Activated CD4-positive, alpha-beta T cell treated with anti-CD3 and anti-CD28 coated beads, Interleukin-2, amount 50 U/mL, for 4 hours (primary cell): ENCODE results near the gene ANO3.

Source experiments
- DNase-seq, 2 experiments: peaks; one replicate each; pipeline ENCODE4 v3.0.0-alpha.2; 2020

Gene ANO3

DNA sequence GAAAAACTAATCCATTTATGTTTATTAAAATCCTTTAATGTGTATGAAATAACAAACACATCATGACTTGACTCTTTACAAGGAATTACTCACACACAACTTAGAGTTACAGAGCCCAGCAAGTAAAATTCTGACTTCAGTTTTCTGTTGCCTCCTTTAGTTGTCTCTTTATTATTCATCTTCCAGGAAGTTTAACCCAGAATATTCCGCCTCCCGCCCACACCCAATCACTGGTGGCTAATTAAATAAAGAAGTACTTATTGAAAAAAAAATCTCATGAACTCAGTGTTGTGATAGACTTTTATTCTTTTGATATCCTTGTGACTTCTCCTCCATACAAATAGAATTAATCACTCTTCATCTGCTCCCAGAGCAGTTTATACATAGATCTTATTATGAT, 178.2 kb downstream of the ANO3 start:
- no peak for DNase-seq

DNA sequence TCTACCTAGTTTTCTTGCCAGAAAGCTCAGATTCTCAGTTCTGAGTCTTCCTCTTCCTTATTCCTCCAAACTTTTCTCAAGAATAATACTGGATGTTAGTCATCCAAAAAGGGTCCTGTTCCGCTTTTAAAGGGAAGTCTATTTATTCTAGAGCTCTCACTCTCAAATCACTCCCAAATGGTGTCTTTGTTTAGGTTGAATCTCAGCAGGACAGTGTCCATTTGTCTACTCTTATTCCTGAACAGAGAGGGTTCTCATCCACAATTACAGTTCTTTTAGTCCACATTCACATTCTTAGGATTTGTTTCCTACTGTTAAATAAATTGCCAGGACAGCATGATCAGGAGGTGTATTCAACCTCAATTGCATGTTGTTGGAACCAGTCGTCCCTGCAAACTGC, 178.8 kb downstream of the ANO3 start:
- no peak for DNase-seq

GRCh38 chr11:26512196-26512595, 180.3 kb downstream of the ANO3 start:
- DNase-seq, result no peak

- DNase-seq, result no peak
Observed at GRCh38 chr11:26519469-26519868, 187.5 kb downstream of the ANO3 start.

DNA sequence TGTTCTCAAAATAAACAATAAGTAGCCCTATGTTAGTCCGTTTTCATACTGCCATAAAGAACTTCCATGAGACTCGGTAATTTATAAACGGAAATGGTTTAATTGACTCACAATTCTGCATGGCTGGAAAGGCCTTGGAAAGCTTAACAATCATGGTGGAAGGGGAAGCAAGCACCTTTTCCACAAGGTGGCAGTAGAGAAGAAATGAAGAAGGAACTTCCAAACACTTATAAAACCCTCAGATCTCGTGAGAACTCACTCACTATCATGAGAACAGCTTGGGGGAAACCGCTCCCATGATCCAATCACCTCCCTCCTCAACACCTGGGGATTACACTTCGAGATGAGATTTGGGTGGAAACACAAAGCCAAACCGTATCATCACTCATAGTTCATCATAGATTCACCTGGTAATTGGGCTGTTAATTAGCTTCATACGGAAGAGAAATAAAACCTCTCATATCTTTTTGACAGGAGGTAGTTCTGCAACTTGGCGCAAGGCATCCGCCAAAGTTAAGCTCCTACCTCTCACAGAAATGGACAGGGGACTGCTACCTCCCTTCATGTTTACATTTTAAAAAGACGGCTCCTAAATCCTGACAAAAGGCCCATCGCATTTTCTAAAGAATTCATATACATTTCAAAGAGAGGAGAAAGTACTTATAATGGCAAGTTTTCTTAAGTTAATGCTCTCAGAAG, 191.1 kb downstream of the ANO3 start:
- no peak for DNase-seq

GRCh38 chr11:26527685-26528084, 195.8 kb downstream of the ANO3 start:
- no peak for DNase-seq

DNA sequence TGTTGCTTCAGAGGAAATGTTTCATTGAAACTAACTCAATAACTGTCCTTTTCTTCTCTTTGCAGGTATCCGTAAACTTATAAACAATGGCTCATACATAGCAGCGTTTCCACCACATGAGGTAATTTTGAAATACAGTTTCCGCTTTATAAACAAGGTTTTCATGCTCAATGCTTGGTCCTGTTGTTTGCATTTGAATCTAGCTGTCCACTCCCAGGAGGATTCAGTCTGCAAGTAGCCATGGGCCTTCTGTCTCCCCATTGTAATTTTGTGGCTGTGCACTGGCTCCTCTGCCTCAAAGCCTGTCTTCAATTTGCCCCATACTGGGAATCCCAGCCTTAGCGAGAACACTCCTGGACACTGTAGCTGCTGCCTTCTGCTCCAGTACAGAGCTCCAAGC, 205.4 kb downstream of the ANO3 start:
- DNase-seq, result no peak

GRCh38 chr11:26539517-26539916, 207.6 kb downstream of the ANO3 start:
- no peak for DNase-seq

GRCh38 chr11:26541870-26542269, 209.9 kb downstream of the ANO3 start:
- DNase-seq, result no peak

DNA sequence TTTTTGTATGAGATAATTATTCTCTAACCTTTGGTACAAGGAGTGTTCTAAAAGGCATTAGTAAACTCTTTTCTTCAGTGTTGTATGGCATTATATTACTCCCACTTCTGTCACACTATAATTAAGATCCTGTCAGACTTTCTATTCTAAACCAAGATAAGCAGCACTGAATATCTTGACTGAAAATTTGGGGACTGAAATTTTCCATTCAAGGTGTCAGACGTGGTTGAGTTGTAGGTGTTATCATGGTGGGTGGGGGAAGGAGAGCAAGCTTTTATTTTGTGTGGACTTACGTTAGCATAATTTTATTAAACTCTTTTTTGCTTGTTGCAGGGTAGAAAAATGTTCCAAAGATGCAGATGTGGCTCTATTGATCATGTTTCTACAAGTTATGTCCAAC, 217.2 kb downstream of the ANO3 start:
- DNase-seq, result no peak

DNA sequence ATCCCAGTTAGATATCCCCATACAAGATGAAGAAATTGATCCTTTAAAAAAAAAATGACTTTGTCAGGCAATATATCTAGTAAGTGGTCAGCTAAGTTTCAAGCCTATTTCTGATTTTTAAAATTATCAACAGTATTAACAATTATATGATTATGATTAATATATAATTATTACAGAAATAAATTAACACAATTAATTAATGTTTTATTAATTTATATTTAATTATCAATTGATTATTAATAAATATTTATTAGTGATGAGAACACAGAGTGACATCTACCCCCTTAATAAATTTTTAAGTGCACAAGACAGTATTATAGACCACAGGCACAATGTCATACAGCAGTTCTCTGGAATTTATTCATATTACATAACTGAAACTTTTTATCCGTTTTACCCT, 218.1 kb downstream of the ANO3 start:
- DNase-seq, result no peak

GRCh38 chr11:26551186-26551801, 219.4 kb downstream of the ANO3 start:
- DNase-seq, result no peak

- no peak for DNase-seq
Observed at GRCh38 chr11:26553182-26553581, 221.3 kb downstream of the ANO3 start.

DNA sequence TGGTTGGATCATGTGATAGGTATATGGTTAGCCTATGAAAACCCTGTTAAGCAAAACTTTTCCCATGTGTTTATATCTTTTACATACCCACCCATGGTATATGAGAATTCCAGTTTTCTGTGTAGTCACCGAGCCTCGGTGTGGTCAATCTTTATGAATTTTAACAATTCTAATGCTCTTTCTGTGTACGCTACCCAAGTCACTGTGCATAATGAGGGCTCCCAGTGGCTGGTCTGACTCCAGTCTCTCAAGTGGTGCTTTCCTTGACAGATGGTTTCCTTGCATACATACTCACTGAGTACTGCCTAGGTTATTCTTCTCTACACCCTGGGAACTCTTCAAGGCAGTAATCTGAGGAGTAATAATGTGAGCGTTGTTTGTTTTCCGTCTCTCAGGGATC, 222.5 kb downstream of the ANO3 start:
- no peak for DNase-seq

GRCh38 chr11:26556582-26556981, 224.7 kb downstream of the ANO3 start:
- DNase-seq, result no peak

DNA sequence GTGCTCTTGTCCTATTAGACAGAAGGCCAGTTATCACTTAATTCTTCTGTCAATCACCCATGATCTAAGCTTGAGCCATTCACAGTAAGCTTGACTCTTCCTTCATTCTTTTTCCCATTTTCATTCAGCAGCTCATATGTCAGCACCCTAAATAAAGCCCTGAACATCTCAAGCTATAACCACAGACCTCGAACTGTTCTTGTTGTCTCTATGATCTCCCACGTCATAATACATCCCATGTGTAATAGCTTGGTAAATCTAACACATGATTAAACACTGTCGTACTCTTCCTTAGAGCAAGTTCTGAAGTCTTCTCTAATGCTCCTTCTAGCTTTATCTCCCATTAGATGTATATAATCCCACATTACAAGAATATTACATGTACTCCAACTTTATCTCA, 225.7 kb downstream of the ANO3 start:
- no peak for DNase-seq

DNA sequence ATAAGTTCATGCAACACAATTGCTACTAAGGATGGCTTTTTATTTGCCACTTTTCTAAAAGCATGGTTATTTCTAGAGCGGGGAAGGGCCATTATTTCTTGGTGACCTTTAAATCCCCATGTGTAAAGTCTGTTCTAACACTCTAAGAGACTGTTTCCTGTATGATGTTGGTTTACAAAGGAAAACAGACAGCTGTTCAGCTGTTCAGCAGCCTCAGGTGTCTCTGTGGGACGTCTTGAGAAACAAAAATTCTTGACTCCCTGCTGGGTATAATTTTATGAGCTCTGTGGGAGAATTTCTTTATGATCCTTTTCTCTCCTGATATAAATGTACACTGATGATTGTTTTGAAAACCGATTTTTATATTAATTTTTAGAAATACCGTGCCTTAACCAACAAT, 226.3 kb downstream of the ANO3 start:
- no peak for DNase-seq

DNA sequence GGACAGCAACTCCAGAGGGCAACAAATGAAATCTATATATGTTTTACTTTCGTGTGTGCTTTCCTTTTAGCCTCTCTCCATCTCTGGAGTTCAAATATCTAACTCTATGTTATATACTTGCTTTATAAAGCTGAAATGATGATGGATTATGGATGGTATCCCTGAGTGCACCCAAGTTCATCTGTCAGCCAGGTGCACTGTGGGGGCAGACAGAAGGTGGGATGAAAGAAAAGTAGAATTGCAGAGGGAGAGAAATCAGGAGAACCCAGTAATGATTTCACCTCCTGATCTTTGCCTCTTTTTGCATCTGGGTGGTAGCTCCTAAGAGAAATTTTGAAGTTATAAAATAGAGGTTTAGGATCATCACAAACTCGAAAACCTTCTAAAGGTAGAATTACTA, 237.7 kb downstream of the ANO3 start:
- no peak for DNase-seq

DNA sequence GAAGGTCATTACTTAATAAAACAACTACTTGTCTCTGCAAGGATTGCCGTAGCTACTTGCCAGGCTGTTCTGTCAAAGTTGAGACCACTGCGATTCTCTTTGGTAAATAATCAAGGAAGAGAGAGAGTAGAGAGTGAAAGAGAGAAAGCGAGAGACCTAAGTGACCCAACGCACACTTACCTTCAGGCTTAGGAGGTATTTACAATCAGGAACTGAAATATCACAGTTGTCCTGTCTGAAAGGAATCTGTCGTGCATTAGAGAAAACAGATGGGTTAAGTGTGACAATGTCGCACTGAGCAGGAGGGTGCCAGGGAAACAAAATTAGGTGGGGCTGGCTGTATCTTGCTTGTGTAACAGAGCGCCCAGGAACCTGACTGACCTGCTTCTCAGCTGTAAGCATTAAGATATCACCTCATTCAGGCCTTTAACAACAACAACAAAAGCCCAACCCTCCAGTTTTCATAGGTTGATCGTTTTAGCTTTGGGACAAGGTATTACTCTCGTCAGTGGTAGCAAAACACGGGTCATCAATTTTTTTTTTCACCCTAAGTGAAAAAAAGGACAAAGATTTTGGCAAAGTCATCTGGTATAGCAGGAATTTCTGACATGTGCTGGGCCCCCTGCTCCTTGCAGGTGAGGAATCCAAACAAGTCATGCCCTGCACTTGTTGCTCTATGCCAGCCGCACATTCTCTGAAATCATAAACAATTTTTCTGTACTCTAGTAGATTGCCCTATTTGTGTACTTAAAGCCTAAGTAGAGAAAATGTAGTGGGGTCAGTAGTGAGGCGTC, 240.1 kb downstream of the ANO3 start, which contains the start of gene MUC15:
TSS of gene MUC15 (minus strand) at position 403 of the 794 bp plus-strand sequence. CDS start 5,169 bp downstream, outside the sequence.
- no peak for DNase-seq

DNA sequence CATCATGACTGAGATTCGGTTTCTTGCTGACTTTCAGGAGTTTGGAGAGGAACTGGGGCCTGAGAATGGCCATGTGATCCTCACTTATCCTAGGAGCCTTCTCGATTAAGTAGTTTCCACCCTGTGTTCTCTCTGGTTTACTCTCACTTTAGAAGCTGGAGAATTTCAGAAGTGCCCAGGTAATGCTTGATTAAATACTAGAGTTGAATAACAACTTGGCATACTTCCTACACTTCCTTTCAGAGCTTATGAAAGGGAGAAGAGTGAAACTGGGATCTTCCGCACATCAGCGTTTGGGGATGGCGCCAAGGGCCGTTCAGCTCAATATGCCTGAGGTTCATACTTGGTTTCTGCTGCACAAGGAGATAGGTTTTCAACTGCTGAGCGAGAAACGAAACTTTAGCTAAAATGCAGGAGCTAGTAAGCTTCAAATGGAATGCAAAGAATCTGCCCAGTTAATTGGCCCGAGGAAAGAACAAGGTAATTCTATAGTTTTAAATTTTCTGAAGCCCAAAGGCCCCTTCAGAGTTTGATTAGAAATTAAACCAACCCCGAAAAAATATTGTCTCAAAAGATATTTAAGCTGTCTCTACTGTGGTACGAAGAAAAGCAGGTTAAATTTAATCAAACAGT, 241.0 kb downstream of the ANO3 start:
- no peak for DNase-seq

DNA sequence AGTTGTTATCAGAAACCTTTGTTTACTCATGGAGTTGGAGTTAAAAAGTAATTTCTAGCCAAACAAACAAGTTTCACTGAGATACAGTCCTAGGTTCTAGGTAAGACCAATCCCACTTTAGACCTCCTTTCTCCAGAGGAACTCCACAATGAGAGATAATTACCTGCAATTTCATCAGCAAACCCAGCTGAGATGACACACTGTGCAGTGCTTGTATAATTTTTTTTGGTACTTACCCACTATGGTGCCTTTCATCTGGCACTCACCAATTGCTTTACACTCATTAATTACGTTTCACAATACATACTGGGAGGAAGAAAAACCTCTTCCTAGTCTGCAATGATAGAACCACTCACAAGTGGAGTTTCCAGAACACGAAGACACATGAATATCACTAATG, 242.0 kb downstream of the ANO3 start:
- no peak for DNase-seq

GRCh38 chr11:26575946-26576345, 244.0 kb downstream of the ANO3 start:
- no peak for DNase-seq

GRCh38 chr11:26578998-26579661, 247.2 kb downstream of the ANO3 start:
- no peak for DNase-seq
